GM21360 (cell line): ENCODE results near the gene UBR3.

Source experiments
- ATAC-seq: cut with Tn5 transposase; IDR thresholded peaks from one replicate; pipeline ENCODE4 v1.9.1; 2021; ENCODE audit warnings: mild to moderate bottlenecking, moderate library complexity; ENCODE audit not compliant: unreplicated experiment

The UBR3 gene

DNA sequence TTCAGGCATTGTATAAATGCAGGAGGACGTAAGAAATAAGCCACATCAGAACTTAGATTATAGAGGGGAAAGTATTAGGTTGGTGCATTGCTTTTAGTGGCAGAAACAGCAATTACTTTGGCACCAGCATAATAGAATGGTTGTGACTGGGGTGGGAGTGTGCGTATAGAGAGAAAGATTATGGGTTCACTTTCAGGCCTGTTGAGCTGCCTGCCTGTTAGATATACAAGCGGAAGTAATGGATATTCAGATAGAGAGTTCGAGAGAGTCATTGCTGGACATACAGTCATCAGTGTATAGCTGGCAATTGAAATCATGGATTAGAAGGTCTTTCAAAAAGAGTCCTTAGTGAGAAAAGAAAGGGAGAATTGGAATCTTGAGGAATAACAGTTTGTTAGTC lies 211.5 kb downstream of the UBR3 start:
- ATAC-seq, result no peak

DNA sequence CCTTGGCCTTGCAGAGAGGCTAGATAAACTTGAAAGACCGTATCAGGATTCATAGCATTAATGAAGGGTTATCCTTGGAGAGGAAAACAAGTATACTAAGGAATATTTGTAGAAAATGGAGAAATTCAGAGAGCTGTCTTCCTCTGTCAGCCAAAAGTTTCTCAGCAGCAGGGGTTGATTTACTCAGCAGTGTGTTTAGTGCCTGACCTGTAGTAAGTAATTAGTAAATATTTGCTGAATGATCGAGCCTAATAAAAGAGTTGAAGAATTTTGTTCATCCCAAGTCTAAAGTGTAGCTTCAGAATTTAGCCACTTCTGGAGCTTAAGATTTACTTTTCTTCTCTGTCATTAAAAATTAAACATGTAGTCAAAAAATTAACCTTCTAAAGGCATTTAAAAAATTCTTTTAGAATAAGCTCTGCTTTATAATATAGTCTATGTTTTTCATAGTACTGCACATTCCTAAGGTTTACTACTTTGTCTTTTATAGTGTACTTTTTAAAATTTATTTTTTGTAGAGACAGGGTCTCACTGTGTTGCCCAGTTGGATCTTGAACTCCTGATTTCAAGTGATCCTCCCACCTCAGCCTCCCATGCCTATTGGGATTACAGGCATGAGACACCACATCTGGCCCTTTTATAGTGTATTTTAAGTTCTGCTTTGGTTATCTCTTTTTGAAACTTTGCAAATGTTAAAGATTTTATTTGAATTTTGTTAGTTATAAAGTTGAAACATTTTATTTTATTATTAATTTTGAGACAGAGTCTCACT lies 212.3 kb downstream of the UBR3 start:
- ATAC-seq, result no peak

DNA sequence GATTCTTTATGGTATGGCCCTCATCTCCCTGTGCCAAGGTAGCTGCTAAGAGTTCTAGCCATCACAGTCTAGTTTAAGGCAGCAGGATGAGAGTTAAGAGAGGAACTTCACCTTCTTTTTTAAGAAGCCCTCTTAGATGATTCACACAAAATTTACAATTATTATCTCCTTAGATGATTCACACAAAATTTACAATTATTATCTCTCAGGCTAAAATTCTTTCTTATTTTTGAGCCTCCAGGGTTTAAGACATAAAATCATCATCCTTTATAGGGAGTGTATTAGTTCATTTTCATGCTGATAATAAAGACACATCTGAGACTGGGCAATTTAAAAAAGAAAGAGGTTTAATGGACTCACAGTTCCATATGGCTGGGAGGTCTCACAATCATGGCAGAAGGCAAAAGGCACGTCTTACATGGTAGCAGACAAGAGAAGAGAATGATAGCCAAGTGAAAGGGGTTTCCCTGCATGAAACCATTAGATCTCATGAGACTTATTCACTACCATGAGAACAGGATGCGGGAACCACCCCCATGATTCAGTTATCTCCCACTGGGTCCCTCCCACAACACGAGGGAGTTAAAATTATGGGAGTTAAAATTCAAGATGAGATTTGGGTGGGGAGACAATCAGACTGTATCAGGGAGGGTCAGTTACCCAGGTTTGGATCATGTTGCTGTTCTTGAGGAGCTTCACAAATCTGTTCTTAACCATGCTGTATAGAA lies 217.7 kb downstream of the UBR3 start:
- ATAC-seq, result no peak

DNA sequence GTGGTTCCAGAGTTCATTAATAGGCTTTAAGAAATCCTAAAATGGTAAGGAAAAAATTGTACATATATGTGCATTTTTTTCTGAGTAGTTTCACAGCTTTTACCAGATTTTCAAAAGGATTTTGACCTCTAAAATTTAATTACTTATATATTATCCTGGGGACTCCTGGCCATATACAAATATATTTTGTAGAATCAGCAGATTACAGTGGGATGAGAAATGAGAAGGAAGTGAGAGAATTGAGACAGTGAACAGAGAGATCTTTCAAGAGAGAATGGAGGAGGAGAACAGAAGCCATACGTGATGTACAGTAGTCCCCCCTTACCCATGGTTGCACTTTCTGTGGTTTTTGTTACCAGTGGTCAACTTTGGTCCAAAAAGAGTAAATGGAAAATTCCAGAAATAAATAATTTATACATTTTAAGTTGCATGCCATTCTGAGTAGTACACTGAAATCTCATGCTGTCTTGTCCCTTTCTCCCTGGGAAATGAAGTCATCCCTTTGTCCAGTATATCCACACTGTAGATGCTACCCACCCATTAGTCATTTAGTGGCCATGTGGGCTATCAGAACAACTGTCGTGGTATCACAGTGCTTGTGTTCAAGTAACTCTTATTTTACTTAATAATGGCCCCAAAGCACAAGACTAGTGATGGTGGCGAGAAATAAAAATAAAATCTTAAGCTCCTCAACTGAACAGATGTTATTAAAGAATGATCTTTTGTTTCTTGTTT lies 220.2 kb downstream of the UBR3 start:
- no peak for ATAC-seq

DNA sequence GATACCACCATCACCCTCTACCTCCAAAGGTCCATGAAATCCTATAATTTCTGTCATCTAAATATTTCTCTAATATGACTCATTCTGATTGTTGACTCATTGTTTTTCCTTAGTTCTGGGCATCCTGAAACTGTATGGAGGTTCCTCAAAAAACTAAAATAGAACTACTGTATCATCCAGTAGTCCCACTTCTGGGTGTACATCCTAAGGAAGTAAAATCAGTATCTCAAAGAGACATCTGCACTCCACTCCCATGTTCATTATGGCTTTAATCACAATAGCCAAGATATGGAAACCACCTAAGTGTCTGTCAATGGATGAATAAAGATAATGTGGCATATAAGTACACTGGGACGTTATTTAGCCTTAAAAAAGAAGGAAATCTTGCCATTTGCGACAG lies 224.9 kb downstream of the UBR3 start:
- no peak for ATAC-seq

DNA sequence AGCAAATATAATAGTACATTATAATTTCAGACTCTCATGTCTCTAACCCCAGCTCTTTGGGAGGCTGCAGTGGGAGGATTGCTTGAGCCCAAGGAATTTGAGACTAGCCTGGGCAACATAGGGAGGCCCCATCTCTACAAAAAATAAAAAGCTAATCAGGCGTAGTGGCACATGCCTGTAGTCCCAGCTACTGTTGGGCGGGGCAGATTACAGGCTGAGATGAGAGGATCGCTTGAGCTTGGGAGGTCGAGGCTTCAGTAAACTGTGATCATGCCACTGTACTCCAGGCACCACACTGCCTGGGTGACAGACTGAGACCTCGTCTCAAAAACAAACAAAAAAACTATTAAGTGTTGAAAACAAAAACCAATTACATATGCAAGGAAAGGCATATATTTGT lies 227.7 kb downstream of the UBR3 start:
- ATAC-seq, result no peak

DNA sequence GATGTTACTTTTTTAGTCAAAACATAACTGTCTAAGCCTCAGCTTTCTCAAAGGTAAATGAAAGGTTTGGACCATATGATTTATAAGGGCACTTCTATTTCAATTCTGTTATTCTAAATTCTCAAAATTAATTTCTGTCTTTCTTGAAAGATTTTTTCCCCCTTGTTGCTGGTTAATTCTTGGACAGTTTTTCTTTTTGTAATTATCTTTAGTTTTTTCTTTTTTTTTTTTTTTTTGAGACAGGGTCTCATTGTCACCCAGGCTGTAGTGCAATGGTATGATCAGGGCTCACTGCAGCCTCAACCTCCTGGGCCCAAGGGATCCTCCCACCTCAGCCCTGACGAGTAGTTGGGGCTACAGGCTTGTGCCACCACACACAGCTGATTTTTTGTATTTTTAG lies 229.6 kb downstream of the UBR3 start:
- ATAC-seq, result no peak

DNA sequence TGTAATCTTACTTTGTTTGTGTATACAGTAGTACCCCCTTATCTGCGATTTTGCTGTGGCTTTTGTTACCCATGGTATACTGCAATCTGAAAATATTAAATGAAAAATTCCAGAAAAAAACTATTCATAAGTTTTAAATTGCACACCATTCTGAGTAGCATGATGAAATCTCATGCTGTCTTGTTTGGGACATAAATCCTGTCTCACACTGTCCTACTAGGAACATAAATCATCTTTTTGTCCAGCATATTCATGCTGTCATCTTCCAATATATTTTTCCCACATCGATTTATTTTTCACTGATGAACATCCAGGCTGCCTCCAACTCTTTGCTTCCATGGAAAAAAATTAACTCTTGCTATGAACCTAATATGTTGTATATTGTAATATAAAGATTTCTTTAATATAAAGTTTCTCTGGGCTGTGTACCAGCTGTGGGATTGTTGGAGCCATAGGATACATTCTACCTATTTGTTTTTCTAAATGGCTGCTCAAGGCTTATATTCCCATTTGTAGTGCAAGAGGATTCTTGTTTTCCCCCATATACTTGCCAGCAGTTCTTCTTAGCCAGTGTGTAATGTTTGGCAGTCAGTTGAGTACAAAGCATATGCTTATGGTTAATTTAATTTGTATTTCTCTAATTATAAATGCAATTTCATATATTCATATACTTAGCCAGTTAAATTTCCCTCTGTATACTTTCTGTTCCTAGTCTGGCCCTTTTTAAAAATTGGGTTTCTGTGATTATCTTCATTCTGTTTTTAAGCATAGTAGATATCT lies 236.4 kb downstream of the UBR3 start:
- no peak for ATAC-seq

DNA sequence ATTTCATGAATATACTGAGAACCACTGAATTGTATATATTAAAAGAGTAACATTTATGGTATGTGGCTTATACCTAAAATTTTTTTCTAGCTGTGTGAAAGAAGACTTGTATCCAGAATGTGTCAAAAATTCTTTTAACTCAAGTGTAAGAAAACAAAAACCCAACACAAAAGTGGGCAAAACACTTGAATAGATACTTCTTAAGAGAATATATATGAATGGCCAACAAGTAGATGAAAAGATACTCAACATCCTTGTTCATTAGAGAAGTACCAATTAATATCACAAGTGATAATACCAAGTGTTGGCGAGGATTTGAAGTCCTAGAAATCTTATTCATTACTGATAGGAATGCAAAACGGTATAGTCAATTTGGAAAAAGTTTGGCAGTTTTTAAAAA lies 243.5 kb downstream of the UBR3 start:
- no peak for ATAC-seq

DNA sequence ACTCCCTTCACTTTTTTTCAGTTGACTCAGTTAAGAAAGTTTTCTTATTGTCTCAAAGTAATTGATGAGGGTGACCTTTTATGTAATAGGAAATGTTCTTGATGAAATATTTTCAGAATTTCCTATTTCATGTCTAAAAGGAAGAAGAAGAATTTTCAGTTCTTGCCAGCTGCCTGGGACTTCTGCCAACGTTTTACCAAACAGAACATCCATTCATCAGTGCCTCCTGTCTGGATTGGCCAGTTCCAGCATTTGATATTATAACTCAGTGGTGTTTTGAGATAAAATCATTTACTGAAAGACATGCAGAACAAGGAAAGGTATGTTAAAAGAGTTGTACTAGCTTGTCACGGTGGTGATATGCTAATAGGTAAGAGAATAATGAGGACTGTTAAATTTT lies 246.0 kb downstream of the UBR3 start:
- no peak for ATAC-seq

DNA sequence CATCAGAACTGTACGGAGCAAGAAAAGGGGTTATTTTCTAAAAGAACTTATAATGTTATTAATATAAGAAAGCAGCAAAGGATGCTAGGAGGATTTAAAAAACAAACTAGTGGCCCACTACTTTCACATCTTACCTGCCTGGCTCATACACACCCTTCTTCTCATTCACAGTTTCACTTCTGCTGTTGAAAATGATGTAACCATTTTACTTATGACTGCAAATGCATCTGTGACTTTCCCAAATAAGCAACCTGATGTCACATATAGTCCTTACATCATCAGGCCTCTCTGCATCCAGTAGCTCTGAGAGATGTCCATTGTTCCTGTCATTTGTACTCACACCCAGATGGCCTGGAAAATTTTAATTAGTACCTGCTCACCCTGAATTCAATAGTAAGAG lies 248.9 kb downstream of the UBR3 start:
- ATAC-seq, result no peak

DNA sequence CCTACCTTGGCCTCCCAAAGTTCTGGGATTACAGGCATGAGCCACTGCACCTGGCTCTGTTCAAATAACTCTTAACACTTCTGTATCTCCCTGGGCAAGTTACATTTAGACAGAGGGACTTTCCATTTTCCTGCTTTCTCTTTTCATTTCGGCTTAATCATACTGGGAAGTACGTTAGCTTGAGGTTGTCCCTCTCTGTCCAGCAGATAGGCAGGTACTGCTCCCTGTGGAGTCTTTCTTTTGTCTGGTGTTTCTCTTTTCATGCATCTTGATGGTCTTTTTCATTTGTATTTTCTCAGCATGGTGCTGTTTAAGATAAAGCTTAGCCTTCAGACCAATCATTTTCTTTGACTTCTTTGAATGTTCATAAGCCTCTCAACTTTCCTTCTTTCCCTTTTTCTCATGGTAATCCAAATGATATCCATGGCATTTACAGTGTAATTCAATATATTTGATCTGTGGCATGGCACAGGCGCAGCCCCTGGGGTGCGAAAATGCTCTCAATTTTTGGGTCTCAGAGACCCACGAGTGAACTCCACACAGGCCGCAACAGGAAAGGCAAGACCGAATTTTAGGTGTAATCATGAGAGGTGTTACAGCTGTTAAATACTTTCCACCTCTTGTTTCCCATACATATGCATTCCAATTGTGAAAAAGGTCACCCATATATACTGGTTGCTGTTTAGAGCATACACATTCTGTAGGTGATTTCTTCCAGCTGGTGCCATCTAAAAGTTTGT lies 250.7 kb downstream of the UBR3 start:
- no peak for ATAC-seq

DNA sequence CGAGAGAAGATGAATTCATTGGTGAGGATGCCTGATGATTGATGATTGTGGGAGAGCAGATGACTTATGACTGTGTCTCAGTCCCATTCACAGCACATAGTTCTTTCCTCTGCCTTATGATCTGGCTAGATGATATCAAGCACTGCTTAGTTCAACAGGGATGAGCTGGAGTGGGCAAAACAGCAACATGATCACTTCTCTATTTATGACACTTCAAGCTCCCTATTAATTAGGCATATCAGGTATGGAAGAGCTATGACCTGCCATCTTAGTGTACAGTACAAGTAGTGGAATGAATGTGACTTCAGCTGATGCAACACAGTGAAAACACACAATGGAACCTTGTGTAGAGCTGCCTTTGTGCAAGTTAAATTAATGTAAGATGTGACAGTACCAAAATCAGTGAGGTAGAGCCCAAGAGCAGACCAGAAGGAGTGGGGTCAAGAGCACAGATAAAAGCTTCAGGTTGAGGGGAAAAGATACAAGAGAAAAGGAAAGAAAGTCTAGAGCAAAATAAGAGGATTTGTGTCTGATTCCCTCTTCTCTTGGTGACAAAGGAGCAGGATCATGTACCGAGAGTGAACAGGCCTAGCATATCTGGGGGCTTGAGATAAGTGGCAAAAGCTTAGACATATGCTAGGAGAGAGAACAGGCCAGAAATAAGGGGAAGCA lies 257.7 kb downstream of the UBR3 start:
- no peak for ATAC-seq

DNA sequence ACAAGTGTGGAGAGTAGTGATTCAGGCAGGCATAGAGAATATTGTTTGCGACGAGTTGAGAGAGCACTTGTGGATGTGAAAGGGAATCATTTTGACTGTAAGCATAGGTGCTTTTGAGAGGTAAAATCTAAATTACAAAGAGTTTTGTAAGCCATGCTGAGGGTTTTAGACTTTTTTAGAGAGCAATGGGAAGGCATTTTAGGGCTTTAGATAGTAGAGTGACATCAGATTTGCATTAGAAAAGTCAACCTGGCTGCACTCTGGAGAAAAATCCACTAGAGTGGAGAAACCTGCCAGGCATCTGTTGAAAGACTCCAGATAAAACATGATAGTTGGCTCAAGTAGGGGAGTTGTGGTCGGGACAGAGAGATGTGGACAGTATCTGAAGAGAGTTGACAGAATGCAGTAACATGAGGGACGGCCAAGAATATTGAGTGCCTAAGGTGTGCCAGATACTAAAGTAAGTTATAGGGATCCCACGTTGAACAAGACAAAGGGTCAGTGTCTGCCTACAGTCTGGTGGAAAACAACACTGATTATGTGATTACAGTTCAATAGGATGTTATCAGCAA lies 258.9 kb downstream of the UBR3 start:
- no peak for ATAC-seq

DNA sequence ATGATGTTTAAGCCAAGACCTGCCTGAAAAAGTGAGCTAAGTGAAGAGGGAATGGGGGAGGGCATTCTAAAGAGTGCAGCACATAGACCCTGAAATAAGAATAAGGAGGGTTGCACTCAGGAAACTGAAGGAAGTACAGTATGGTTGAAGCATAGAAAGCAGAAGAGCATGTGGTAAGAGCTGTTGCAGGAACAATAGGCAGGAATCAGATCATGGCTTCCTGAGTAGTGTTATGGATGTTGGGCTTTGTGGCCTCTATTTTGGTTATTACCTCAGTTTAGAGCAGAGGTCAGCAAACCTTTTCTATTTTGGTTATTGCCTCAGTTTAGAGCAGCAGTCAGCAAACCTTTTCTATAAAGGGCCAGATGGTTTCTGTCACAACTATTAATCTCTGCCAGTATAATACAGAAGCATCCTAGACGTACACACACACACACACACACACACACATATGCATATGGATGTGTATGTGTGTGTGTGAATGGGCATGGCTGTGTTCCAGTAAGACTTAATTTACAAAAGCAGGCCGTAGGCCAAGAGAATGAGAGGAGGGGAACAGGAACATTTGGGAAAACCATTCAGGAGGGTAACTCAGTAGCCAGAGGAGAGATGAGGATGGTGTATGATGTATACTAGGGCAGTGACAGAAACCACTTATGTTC lies 259.6 kb downstream of the UBR3 start:
- ATAC-seq, result no peak

DNA sequence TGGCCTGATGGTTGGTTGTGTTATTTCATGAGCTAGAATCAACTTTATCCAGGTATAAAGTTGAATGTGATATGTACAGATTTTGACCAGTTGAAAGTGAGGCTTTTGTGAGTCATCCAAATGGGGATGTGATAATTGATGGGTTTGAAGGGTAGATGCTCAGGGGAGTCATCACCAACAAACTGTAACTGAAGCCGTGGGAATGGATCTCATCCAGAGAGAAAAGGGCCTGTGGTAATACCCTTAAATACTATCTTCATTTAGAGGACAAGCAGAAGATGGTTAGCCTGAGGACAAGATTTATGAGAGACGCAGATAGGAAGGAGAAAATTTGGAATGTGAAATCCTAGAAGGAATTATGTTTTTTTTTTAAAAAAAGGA lies 260.1 kb downstream of the UBR3 start:
- no peak for ATAC-seq

DNA sequence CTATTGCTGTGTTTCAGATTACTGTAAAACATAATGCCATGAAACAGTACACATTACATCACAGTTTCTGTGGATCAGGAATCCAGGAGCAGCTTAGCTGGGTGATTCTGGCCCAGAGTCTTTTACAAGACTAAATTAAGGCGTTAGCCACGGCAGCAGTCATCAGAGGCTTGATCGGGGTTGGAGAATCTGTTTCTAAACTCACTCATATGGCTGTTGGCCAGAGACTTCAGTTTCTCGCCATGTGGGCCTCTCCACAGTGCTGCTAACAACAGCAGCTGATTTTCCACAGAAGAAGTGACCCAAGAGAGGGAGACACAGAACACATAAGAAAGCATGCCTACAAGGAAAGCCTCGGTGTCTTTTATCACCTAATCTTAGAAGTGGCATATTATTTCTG lies 261.5 kb downstream of the UBR3 start:
- no peak for ATAC-seq

DNA sequence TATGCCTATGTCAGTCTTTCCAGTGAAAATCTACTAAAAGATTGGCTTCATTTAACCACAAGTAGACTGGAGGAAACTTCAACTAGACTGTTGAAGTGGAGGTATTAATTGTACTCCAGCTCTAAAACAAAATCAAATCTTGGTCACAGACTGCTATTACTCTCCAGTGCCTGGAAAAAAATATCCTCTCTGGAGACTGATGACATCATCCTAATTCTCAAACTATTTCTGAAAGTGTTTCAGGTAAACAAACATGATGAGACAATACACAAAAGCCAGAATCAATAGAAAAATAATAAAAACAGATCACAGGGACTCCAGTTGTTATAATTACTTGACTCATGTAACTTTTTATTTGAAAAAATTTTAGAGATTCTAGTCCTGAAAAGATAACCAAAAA lies 263.0 kb downstream of the UBR3 start:
- ATAC-seq, result no peak

DNA sequence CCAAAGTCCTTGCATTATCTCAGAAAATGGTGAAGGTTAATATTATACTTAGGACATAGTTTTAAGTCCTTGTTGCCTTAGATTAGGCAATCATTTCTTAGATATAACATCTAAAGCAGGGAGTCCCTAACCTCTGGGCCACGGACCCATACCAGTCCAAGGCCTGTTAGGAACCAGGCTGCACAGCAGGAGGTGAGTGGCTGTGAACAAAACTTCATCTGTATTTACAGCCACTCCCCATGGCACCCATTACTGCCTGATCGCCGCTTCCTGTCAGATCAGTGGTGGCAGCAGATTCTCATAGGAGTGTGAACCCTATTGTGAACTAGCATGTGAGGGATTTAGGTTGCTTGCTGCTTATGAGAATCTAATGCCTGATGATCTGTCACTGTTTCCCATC lies 264.2 kb downstream of the UBR3 start:
- no peak for ATAC-seq
